Measurements from ENCODE around the gene LMNB1. TPM values are rescaled to one million over a fixed set of nuclear protein-coding genes. Genes with fewer than 3 reads are reported as not detected.
"Not testable (repeated sequence)": the region's sequence is repeated elsewhere in the genome, so short reads cannot be mapped to it uniquely, and the experiment has no call there.

Gene LMNB1
- total RNA-seq, 2 experiments from 2014 or later, result 229 to 243 TPM

- POLR2A ChIA-PET, result interaction anchor here (0.6 to 1.0 kb wide), 2 partner anchors 8 to 15 kb away, joined by 3 to 4 read pairs; no protein-coding TSS in a partner anchor
- H3K4me1 Mint-ChIP-seq, result peaks cover 27% of the 10 kb centered on the region
- DNase-seq, result not testable (repeated sequence)
Observed at GRCh38 chr5:126845470-126846070, 68.6 kb downstream of the LMNB1 start.

GRCh38 chr5:126846344-126846743 lies 69.4 kb downstream of the LMNB1 start:
- Mint-ChIP-seq H3K9me3 (no peaks in the 10 kb centered on the region), H3K4me1 (peaks cover 31% of the 10 kb centered on the region), H3K4me3 (no peak overlapping the region), H3K36me3 (peaks cover 17% of the 10 kb centered on the region), H3K27me3 (no peaks in the 10 kb centered on the region), H3K27ac (no peak overlapping the region)
- ATAC-seq (ENCODE audit: low read depth), result no peak
- DNase-seq, result no peak
- POLR2A ChIA-PET, result interaction anchor here (0.6 to 1.0 kb wide), 2 partner anchors 8 to 14 kb away, joined by 3 to 4 read pairs; no protein-coding TSS in a partner anchor

More at GRCh38 chr5:126845470-126846070, 68.6 kb downstream of the LMNB1 start:
- H3K27me3 Mint-ChIP-seq, H3K9me3 Mint-ChIP-seq, H3K4me3 Mint-ChIP-seq: not testable (repeated sequence)
- ATAC-seq (ENCODE audit: low read depth), result peak; percentile 95
- Mint-ChIP-seq H3K36me3 (peaks cover 12% of the 10 kb centered on the region), H3K27ac (peak overlapping the region; percentile 71)

DNA sequence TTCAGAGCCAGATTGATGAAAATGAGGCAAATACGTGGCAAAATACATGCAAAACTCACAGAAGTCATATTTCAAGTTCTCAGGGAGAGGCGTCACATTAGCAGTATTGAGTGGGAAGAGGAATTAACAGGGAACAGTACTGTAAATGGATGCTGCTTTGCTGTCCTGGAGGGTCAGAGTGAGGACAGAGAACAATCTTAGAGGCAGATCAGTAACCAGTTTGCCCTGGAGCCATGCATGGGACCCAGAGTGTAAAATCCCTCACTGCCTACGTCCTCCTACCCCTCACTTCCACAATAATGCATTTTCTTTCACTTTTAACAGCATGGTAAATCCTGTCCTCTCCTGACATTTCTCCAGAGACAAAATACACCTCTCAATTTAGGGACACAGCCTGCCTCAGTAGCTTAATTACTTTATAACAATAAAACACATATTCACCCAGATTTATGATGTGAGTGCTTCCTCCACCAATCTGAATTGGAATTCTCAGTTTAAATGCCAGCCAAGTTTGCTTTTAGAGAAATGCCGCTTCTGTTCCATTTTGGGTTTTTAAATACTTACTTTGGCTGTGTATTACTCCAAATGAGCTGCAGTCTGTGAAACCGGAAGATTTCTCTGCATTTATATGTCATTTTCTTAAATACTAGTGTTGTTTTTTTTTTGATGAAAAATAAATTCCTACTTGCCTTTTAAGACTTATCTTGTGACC lies 70.0 kb downstream of the LMNB1 start:
- Mint-ChIP-seq H3K9me3 (no peaks in the 10 kb centered on the region), H3K4me1 (peaks cover 36% of the 10 kb centered on the region), H3K27me3 (no peaks in the 10 kb centered on the region), H3K4me3 (no peak overlapping the region), H3K27ac (no peak overlapping the region), H3K36me3 (peaks cover 18% of the 10 kb centered on the region)
- POLR2A ChIA-PET, result no interaction called here
- DNase-seq (no peak), ATAC-seq (ENCODE audit: low read depth) (no peak)

GRCh38 chr5:126847456-126847820 lies 70.5 kb downstream of the LMNB1 start:
- DNase-seq (no peak), ATAC-seq (ENCODE audit: low read depth) (no peak)
- no peak overlapping the region for H3K4me3 Mint-ChIP-seq
- POLR2A ChIA-PET, result no interaction called here
- H3K27me3 Mint-ChIP-seq, result no peaks in the 10 kb centered on the region
- peak overlapping the region; percentile 57 for H3K27ac Mint-ChIP-seq
- H3K9me3 Mint-ChIP-seq, result no peaks in the 10 kb centered on the region
- peaks cover 42% of the 10 kb centered on the region for H3K4me1 Mint-ChIP-seq
- peaks cover 14% of the 10 kb centered on the region for H3K36me3 Mint-ChIP-seq

DNA sequence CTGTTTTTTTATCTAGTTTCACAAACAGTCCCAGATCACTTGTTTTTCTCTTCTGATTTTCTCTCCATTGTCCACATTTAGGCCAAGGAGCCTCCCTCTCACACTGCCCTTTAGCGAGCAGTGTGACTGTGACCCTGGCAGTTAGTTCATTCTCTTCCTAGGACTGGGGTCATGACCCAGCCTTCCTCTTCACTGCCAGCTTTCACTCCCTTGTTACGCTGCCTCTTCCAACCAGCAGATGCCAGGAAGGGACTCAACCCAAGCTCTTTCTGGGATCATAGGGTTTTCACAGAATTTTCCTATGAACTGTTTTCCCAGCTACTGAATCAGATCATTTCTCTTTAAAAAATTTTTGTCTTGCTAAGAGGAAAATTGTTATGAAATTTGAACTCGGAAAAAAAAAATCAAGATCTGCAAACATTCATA lies 70.9 kb downstream of the LMNB1 start:
- ATAC-seq (ENCODE audit: low read depth), result no peak
- H3K36me3 Mint-ChIP-seq, result peaks cover 14% of the 10 kb centered on the region
- H3K4me1 Mint-ChIP-seq, result peaks cover 46% of the 10 kb centered on the region
- no peak for DNase-seq
- H3K4me3 Mint-ChIP-seq, result no peak overlapping the region
- H3K27ac Mint-ChIP-seq, result peak overlapping the region; percentile 57
- no peaks in the 10 kb centered on the region for H3K27me3 Mint-ChIP-seq
- H3K9me3 Mint-ChIP-seq, result no peaks in the 10 kb centered on the region
- POLR2A ChIA-PET, result no interaction called here

- Mint-ChIP-seq H3K4me3 (no peak overlapping the region), H3K4me1 (peaks cover 49% of the 10 kb centered on the region), H3K27me3 (no peaks in the 10 kb centered on the region), H3K27ac (no peak overlapping the region), H3K36me3 (peaks cover 14% of the 10 kb centered on the region), H3K9me3 (no peaks in the 10 kb centered on the region)
- DNase-seq, result no peak
- ATAC-seq (ENCODE audit: low read depth), result no peak
- POLR2A ChIA-PET, result interaction anchor here (0.9 kb wide), 1 partner anchor 71 kb away, joined by 3 read pairs; the partner anchor contains the start of gene LMNB1
Observed at GRCh38 chr5:126848253-126848652, 71.3 kb downstream of the LMNB1 start.

DNA sequence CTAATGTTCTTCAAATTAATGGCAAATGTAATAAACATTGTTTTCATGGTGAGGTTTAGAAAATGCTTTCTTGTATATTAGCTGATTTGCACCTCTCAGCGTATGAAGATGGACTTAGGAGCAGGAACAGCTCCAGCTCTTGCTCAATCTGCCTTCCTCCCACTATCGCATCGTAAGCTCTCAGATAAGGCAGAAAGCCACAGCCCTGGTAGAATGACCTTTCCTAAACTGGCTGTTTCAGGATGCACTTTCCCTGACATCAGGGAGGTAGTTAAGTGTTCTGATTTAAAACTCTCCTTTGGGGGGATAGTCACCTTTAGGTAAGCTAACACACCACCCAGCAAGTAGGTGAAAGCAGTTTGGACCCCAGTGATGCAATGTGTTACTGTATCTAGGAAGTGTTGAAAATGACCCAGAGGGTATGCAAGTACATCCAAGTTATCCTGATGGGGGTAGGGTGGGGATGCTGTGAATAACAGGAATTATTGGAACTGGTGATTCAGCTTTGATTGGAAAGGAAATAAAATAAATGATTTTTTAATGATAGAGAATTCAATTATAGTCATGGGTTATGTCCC lies 72.3 kb downstream of the LMNB1 start:
- H3K27me3 Mint-ChIP-seq, result no peaks in the 10 kb centered on the region
- no peak overlapping the region for H3K27ac Mint-ChIP-seq
- no peaks in the 10 kb centered on the region for H3K9me3 Mint-ChIP-seq
- POLR2A ChIA-PET, result interaction anchor here (0.9 kb wide), 1 partner anchor 72 kb away, joined by 3 read pairs; the partner anchor contains the start of gene LMNB1
- DNase-seq, result no peak
- no peak overlapping the region for H3K4me3 Mint-ChIP-seq
- no peak for ATAC-seq (ENCODE audit: low read depth)
- H3K4me1 Mint-ChIP-seq, result peaks cover 54% of the 10 kb centered on the region
- peaks cover 20% of the 10 kb centered on the region for H3K36me3 Mint-ChIP-seq

GRCh38 chr5:126851501-126852011 lies 74.6 kb downstream of the LMNB1 start:
- no peak for ATAC-seq (ENCODE audit: low read depth)
- H3K9me3 Mint-ChIP-seq, result peaks cover 3% of the 10 kb centered on the region
- H3K27ac Mint-ChIP-seq, result peak overlapping the region; percentile 99
- H3K4me1 Mint-ChIP-seq, result peaks cover 47% of the 10 kb centered on the region
- peak overlapping the region; percentile 1 for H3K4me3 Mint-ChIP-seq
- H3K27me3 Mint-ChIP-seq, result no peaks in the 10 kb centered on the region
- H3K36me3 Mint-ChIP-seq, result peaks cover 31% of the 10 kb centered on the region
- no peak for DNase-seq
- POLR2A ChIA-PET, result interaction anchor here (4.0 kb wide), 1 partner anchor 74 kb away, joined by 55 read pairs; the partner anchor contains the start of gene LMNB1

DNA sequence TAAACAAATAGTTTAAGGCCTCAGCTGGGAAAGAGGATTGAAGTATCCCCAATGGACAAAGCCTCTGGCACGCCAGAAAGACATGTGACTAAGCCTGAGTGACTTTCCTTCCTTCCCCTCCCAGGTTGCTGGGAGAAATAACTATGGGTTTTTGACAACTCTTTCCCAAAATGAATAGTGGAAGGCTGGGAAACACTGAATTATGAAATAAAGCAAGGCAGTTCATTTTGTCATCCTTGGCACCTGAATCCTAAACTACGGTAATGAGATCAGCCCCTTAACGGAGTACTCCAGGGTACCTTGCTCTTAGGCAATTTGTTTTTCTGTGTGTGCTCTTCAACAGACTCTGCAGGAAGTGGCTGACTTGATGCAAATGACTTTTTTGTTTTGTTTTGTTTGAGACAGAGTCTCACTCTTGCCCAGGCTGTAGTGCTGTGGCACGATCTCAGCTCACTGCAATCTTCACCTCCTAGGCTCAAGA lies 75.2 kb downstream of the LMNB1 start:
- peak overlapping the region; percentile 99 for H3K27ac Mint-ChIP-seq
- peaks cover 36% of the 10 kb centered on the region for H3K36me3 Mint-ChIP-seq
- POLR2A ChIA-PET, result interaction anchor here (1.7 to 4.0 kb wide), 2 partner anchors 75 to 252 kb away, joined by 4 to 55 read pairs; partner anchors contain the start of genes LMNB1 and PHAX
- peak overlapping the region; percentile 87 for H3K4me3 Mint-ChIP-seq
- H3K27me3 Mint-ChIP-seq, result no peaks in the 10 kb centered on the region
- H3K9me3 Mint-ChIP-seq, result peaks cover 3% of the 10 kb centered on the region
- H3K4me1 Mint-ChIP-seq, result peaks cover 47% of the 10 kb centered on the region
- ATAC-seq (ENCODE audit: low read depth), result peak; percentile 54
- no peak for DNase-seq

GRCh38 chr5:126852841-126853271 lies 75.9 kb downstream of the LMNB1 start:
- no peaks in the 10 kb centered on the region for H3K27me3 Mint-ChIP-seq
- no peak for DNase-seq
- H3K4me3 Mint-ChIP-seq, result peak overlapping the region; percentile 87
- H3K4me1 Mint-ChIP-seq, result peaks cover 43% of the 10 kb centered on the region
- H3K27ac Mint-ChIP-seq, result peak overlapping the region; percentile 99
- ATAC-seq (ENCODE audit: low read depth), result no peak
- POLR2A ChIA-PET, result interaction anchor here (0.6 to 4.0 kb wide), 8 partner anchors 16 to 376 kb away, joined by 3 to 55 read pairs (median 4); partner anchors contain the start of genes LMNB1 and PHAX
- peaks cover 38% of the 10 kb centered on the region for H3K36me3 Mint-ChIP-seq
- peaks cover 3% of the 10 kb centered on the region for H3K9me3 Mint-ChIP-seq

DNA sequence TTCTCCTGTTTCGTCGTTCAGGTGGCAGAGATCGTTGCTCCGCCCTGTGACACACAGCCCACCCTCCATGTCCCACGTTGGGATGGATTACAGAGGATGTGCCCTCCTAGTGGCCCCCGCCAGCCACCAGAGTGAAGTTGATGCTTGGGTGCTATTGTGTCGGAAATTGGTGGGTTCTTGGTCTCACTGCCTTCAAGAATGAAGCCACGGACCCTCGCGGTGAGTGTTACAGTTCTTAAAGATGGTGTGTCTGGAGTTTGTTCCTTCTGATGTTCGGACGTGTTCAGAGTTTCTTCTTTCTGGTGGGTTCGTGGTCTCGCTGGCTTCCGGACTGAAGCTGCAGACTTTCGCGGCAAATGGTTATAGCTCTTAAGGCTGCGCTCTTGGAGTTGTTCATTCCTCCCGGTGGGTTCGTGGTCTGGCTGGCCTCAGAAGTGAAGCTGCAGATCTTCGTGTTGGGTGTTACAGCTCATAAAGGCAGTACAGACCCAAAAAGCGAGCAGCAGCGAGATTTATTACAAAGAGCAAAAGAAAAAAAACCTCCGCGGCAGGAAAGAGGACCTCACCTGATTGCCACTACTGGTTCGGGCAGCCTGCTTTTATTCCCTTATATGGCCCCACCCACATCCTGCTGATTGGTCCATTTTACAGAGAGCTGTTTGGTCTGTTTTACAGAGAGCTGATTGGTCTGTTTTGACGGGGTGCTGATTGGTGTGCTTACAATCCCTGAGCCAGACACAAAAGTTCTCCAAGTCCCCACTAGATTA lies 76.8 kb downstream of the LMNB1 start:
- not testable (repeated sequence) for H3K9me3 Mint-ChIP-seq, H3K27me3 Mint-ChIP-seq
- DNase-seq (peak; percentile 67), ATAC-seq (ENCODE audit: low read depth) (peak; percentile 69)
- Mint-ChIP-seq H3K27ac (peak overlapping the region; percentile 99), H3K4me1 (peaks cover 43% of the 10 kb centered on the region), H3K4me3 (peak overlapping the region; percentile 87), H3K36me3 (peaks cover 41% of the 10 kb centered on the region)
- POLR2A ChIA-PET, result interaction anchor here (0.6 to 4.0 kb wide), 17 partner anchors 8 to 375 kb away, joined by 3 to 55 read pairs (median 4); partner anchors contain the start of genes C5orf63, LMNB1, MARCHF3 and PHAX

GRCh38 chr5:126854526-126855110 lies 77.7 kb downstream of the LMNB1 start:
- Mint-ChIP-seq H3K36me3 (peaks cover 38% of the 10 kb centered on the region), H3K27ac (peak overlapping the region; percentile 84), H3K9me3 (peaks cover 3% of the 10 kb centered on the region), H3K4me1 (peaks cover 43% of the 10 kb centered on the region), H3K27me3 (no peaks in the 10 kb centered on the region), H3K4me3 (peak overlapping the region; percentile 65)
- POLR2A ChIA-PET, result interaction anchor here (0.6 to 4.0 kb wide), 11 partner anchors 9 to 218 kb away, joined by 3 to 55 read pairs (median 4); partner anchors contain the start of genes C5orf63, LMNB1 and MARCHF3
- ATAC-seq (ENCODE audit: low read depth) (no peak), DNase-seq (no peak)

All from activated naive CD8-positive, alpha-beta T cell treated with anti-CD3 and anti-CD28 coated beads, Interleukin-2, amount 10 ng/mL, durations not matched to agents 7 days and 5 days (primary cell).